Left cardiac atrium (tissue), 4 donors: ENCODE measurements around the gene NKD1. TPM values are rescaled to one million over a fixed set of nuclear protein-coding genes. Genes with fewer than 3 reads are reported as not detected.

Experiments
- ATAC-seq, 2 donors: fragments of 200-7000 bp; cut with Tn5 transposase; one replicate each; pipeline ENCODE4 v1.9.1; 2020; ENCODE audit warnings: mild to moderate bottlenecking in 2 of 2, moderate library complexity in 2 of 2
- DNase-seq: peaks from one replicate; pipeline ENCODE4 v3.0.0-alpha.2; 2020
- intact Hi-C, 2 donors: fragments of 100-400 bp; cut with DNase I; formaldehyde crosslinking; loops; one replicate each; pipeline versions ENCODE4 v1.14.1 to v1.15.1; 2022 to 2023
- total RNA-seq, 2 donors: library from RNA; stranded (reverse); fragmentation: NEBNext Ultra II Directional; extraction: Animal tissue kit (Norgen Biotek cat#: 25700); gene quantifications; one replicate each; pipeline ENCODE4 v1.2.1, GENCODE V29; 2021
- donor health status: DM: no; HTN: yes; CAD: no.
- donor health status: DM: no; HTN: yes; CAD: no; lungs with severe emphysema.
- donor health status: DM: yes; HTN: yes; CAD: no.
- donor health status: Dilated cardiomyopathy.

The NKD1 gene
- total RNA-seq, 2 donors from 2014 or later: 1.0 to 1.9 TPM

- intact Hi-C loops: loop anchor here in 1 of 2 donors (10.0 kb wide), 1 partner anchor 268 kb away; no protein-coding TSS in a partner anchor
- ATAC-seq (no peak), DNase-seq (no peak)
Measured at GRCh38 chr16:50643192-50643591, 95.0 kb downstream of the NKD1 start.

GRCh38 chr16:50644245-50644644 is 96.0 kb downstream of the NKD1 start:
- ATAC-seq: no peak
- DNase-seq: no peak
- intact Hi-C loops: loop anchor here in 1 of 2 donors (10.0 kb wide), 1 partner anchor 269 kb away; no protein-coding TSS in a partner anchor

- DNase-seq (no peak), ATAC-seq (peak; percentile 72 to 74)
- intact Hi-C loops: loop anchor here in 1 of 2 donors (10.0 kb wide), 1 partner anchor 270 kb away; no protein-coding TSS in a partner anchor
Measured at GRCh38 chr16:50644729-50645128, 96.5 kb downstream of the NKD1 start.

- ATAC-seq: no peak
- intact Hi-C loops: loop anchor here in 1 of 2 donors (10.0 kb wide), 1 partner anchor 271 kb away; no protein-coding TSS in a partner anchor
- no peak for DNase-seq
Measured at GRCh38 chr16:50645563-50646220, 97.5 kb downstream of the NKD1 start.

GRCh38 chr16:50646345-50646744 is 98.1 kb downstream of the NKD1 start:
- no peak for DNase-seq
- ATAC-seq: no peak
- intact Hi-C loops: loop anchor here in 1 of 2 donors (10.0 kb wide), 1 partner anchor 272 kb away; no protein-coding TSS in a partner anchor

GRCh38 chr16:50651835-50652438 is 103.7 kb downstream of the NKD1 start:
- no peak for ATAC-seq
- intact Hi-C loops: no loop called here

GRCh38 chr16:50652836-50653425 is 104.7 kb downstream of the NKD1 start:
- no peak for ATAC-seq
- DNase-seq: no peak
- intact Hi-C loops: no loop called here

More at GRCh38 chr16:50651835-50652438, 103.7 kb downstream of the NKD1 start:
- DNase-seq: no peak

GRCh38 chr16:50653633-50654519 is 105.7 kb downstream of the NKD1 start:
- ATAC-seq (no peak), DNase-seq (no peak)
- intact Hi-C loops: no loop called here

GRCh38 chr16:50655558-50656055 is 107.4 kb downstream of the NKD1 start:
- intact Hi-C loops: no loop called here
- ATAC-seq: no peak
- DNase-seq: no peak

GRCh38 chr16:50657241-50657640 is 109.0 kb downstream of the NKD1 start:
- intact Hi-C loops: no loop called here
- ATAC-seq (peak; percentile 21 to 67), DNase-seq (peak; percentile 39)

- ATAC-seq: no peak
- intact Hi-C loops: loop anchor here in 1 of 2 donors (10.0 kb wide), 1 partner anchor 445 kb away; no protein-coding TSS in a partner anchor
- DNase-seq: no peak
Measured at GRCh38 chr16:50659806-50660205, 111.6 kb downstream of the NKD1 start.

GRCh38 chr16:50662306-50662940 is 114.2 kb downstream of the NKD1 start:
- DNase-seq (no peak), ATAC-seq (no peak)
- intact Hi-C loops: loop anchor here in 1 of 2 donors (10.0 kb wide), 1 partner anchor 448 kb away; no protein-coding TSS in a partner anchor

- ATAC-seq (no peak), DNase-seq (no peak)
- intact Hi-C loops: loop anchor here in 1 of 2 donors (10.0 kb wide), 1 partner anchor 449 kb away; no protein-coding TSS in a partner anchor
Measured at GRCh38 chr16:50664270-50664669, 116.1 kb downstream of the NKD1 start.

GRCh38 chr16:50665128-50665878 is 117.1 kb downstream of the NKD1 start:
- peak; percentile 80 for DNase-seq
- intact Hi-C loops: loop anchor here (1.0 to 10.0 kb wide), 2 partner anchors 293 to 451 kb away; no protein-coding TSS in a partner anchor
- ATAC-seq: peak; percentile 87 to 88

- ATAC-seq (peak in 1 of 2 donors; percentile 12), DNase-seq (no peak)
- intact Hi-C loops: loop anchor here in 1 of 2 donors (10.0 kb wide), 1 partner anchor 452 kb away; no protein-coding TSS in a partner anchor
Measured at GRCh38 chr16:50666658-50667496, 118.7 kb downstream of the NKD1 start.
